GM21576 (cell line): Measurements from ENCODE around the gene KIF19.
"Not testable (repeated sequence)": the region's sequence is repeated elsewhere in the genome, so short reads cannot be mapped to it uniquely, and the experiment has no call there.

ENCODE experiments used
- ATAC-seq: cut with Tn5 transposase; IDR thresholded peaks from one replicate; pipeline ENCODE4 v1.9.1; 2021; ENCODE audit warnings: mild to moderate bottlenecking, moderate library complexity; ENCODE audit not compliant: unreplicated experiment

KIF19 gene, protein sequence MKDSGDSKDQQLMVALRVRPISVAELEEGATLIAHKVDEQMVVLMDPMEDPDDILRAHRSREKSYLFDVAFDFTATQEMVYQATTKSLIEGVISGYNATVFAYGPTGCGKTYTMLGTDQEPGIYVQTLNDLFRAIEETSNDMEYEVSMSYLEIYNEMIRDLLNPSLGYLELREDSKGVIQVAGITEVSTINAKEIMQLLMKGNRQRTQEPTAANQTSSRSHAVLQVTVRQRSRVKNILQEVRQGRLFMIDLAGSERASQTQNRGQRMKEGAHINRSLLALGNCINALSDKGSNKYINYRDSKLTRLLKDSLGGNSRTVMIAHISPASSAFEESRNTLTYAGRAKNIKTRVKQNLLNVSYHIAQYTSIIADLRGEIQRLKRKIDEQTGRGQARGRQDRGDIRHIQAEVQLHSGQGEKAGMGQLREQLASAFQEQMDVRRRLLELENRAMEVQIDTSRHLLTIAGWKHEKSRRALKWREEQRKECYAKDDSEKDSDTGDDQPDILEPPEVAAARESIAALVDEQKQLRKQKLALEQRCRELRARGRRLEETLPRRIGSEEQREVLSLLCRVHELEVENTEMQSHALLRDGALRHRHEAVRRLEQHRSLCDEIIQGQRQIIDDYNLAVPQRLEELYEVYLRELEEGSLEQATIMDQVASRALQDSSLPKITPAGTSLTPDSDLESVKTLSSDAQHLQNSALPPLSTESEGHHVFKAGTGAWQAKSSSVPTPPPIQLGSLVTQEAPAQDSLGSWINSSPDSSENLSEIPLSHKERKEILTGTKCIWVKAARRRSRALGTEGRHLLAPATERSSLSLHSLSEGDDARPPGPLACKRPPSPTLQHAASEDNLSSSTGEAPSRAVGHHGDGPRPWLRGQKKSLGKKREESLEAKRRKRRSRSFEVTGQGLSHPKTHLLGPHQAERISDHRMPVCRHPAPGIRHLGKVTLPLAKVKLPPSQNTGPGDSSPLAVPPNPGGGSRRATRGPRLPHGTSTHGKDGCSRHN

DNA sequence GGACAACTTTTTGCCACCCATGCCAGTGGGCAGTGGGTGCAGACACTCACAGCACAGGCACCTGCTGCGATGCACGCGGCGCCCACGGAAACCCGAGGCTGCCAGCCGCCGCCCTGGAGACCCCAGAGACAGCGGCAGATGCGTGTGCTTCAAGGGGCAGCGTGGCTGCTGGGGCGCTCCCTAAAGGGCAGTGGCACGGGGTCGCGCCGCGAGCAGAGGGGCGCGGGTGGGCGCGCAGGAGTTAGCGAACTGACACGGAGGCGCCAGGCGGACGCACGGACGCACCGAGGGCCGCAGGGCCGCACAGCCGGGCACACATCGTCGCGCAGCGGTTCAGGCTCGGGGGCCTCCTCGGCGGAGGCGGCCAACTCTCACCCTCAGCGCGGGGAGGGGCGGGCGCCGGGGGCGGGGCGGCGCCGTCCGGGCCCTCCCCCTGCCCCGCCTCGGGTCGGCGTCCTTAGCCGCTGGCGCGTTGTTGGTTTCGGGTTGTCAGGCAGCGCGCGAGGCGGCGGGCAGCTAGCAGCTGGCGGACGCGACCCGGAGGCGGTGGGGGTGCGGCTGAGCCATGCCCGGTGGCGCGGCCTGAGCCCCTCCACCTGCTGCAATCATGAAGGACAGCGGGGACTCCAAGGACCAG is at the start of gene KIF19:
TSS of gene KIF19 (plus strand) at position 484 of the 637 bp plus-strand sequence. CDS start at position 608, 124 bp downstream.
- ATAC-seq: no peak

DNA sequence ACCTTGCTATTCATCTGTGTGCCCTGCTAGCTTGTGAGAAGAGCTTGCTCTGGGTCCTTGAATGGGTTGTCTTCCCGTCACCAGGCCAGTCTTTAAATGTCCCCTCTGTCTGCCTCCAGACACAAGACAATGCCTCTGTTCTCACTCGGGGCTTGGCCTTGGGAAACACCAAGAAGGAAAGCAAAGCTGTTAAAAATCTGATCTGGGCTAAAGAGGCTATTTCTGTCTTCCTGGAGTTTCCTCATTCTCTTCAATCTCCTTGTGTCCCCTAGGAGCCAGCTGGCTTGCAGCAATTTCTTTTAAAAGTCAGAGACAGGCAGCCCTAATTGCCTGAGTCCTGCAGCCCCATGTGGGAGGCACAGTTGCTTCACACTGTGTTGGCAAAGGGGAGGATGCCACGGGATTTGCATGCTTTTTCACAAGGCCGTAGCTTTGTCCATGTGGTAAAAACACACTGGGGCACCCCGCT is 49.5 kb upstream of the KIF19 start:
- ATAC-seq: no peak

DNA sequence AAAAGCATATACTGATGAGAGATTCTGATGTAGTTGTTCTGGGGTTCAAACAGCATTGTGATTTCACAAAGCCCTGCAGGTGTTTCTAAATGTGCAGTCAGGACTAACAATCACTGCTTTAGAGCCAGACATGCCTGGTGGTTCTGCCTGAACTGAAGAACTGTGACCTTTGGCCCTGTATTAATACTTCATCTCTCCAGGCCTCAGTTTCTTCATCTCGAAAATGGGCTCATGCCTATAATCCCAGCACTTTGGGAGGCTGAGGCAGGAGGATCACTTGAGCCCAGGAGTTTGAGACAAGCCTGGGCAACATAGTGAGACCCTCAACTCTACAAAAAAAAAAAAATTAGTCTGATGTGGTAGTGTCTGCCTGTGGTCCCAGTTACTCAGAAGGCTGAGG is 48.1 kb upstream of the KIF19 start:
- ATAC-seq: no peak

DNA sequence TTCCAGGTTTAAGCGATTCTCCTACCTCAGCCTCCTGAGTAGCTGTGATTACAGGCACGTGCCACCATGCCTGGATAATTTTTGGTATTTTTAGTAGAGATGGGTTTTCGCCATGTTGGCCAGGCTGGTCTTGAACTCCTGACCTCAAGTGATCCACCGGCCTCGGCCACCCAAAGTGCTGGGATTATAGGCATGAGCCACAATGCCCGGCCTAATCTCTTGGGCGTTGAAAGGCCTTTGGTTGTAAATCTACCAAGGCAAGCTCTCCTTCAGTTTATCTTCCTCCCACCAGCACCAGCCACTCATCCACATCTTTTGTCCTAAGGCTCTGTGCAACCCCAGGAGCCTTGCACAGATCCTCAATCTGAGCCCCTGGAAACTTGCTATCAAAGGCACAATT is 46.4 kb upstream of the KIF19 start:
- not testable (repeated sequence) for ATAC-seq

DNA sequence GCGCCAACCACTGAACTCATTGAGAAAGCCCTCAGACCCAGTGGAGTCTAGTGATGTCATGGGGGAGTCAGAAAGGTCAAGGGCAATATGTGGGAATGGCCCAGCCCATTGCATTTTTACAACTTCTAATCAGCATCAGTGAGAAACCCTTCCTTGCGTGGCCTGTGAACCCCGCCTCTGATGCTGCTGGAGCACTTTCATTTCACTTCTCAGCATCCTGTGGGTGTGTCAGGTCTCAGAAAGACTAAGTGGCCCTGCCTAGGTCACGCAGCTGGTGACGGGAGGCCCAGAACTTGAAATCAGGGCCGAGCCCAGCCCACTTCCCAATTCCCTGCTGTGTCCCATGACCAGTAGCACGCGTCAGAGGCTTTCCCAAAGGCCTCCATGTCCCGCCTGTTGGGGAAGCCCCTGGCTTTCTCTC is 45.9 kb upstream of the KIF19 start:
- peak; percentile 68 for ATAC-seq

DNA sequence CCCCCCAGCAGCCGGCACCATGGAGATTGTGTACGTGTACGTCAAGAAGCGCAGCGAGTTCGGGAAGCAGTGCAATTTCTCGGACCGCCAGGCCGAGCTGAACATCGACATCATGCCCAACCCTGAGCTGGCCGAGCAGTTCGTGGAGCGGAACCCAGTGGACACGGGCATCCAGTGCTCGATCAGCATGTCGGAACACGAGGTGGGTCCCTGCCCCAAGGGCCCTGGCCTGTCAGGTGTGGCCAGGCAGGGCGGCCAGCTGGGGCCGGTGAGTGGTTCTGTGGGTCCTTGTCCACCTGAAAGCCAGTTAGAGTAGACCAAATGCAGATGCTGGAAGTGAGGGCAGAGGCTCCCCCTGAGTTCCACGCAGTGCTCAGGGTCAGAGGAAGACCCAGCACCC is 44.2 kb upstream of the KIF19 start:
- no peak for ATAC-seq

DNA sequence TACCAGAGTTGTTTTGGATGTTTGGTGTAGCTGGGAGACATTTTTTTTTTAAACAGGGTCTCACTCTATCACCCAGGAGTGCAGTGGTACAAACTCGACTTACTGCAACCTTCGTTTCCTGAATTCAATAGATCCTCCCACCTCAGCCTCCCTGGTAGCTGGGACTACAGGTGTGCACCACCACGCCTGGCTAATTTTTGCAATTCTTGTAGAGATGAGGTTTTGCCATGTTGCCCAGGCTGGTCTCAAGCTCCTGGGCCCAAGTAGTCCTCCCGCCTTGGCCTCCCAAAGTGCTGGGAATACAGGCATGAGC is 43.8 kb upstream of the KIF19 start:
- ATAC-seq: not testable (repeated sequence)

DNA sequence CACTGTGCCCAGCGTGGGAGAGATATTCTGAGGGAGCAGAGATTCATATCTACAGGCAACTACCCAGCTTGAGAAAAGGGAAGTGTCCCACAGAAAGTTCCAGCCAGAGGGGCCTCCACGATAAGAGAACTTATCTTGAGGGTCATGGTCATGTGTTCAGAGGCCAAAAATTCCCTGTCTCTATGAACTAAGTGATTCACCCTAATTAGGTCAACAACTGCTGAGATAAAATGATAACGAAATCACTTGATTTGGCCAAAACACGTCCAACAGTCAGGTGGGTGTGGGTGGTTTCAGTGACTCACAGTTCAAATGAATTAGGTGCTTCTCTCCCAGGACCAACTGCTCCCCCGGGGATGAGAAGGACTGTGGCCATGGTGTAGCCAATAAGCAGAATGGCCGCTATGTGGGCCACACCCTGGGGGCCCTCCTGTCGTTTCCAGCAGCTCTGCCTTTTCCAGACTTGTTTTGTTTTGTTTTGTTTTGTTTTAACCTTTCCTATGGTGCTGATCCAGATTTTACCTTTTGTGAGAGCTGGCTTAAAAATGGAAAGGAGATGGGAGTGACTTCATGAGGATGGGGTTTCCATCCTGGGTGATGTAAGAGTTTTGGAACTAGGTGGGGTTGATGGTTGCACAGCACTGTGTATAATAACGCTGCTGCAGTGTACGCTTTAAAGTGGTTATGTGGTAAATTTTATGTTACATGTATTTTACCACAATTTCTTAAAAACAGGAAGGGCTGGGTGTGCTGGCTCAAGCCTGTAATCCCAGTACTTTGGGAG is 43.2 kb upstream of the KIF19 start:
- ATAC-seq: no peak

DNA sequence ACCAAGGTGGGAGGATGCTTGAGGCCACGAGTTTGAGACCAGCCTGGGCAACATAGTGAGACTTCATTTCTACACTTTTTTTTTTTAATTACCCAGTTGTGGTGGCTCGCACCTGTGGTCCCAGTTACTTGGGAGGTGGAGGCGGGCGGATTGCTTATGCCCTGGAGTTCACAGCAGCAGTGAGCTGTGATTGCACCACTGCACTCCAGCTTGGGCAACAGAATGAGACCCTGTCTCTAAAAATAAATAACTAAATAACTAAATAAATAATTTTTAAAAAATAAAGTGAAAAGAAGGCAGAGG is 42.7 kb upstream of the KIF19 start:
- ATAC-seq: no peak

DNA sequence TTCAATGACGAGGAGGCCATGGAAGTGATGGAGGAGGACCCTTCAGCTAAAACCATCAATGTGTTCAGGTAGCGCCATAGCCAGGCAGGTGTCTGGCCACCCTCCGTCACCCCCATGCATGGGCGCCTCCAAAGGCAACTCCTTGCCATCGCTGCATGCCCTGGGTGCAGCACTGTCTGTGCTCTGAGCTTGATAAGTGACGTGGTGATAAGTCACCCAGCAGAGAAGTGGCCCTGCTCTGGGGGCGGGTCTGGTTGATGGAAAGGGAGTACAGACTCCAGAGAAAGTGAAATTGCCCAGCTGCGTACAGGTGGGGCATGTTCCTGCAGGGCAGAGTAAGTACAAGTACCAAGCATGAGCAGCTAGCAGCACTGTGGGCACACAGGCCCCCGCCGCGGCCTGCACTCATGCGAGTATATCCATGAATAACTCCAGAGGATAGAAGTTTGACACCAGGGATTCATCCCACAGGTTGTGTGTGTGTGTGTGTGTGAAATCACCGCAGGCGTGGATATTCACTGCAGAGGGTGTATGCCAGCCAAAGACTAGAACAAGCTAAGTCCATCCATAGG is 38.9 kb upstream of the KIF19 start:
- no peak for ATAC-seq

DNA sequence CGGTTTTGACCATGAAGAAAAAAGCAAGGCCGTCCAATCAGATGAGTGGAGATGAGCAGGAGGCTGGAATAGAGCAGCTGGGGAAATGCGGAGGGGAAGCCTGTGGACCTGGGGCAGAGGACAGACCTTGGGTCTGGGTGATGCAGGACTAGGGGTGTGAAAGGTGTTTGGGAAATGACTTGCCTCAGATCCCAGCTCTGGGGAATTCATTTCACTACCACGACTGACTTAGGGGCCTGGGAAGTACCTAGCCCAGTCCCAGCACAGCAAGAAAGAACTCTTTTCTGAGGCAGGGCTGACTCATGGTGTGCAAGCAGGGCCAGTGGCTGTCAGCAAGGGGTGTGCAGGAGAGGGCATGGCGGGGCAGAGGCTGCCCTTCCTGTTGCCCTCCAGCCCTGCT is 37.2 kb upstream of the KIF19 start:
- ATAC-seq: no peak

DNA sequence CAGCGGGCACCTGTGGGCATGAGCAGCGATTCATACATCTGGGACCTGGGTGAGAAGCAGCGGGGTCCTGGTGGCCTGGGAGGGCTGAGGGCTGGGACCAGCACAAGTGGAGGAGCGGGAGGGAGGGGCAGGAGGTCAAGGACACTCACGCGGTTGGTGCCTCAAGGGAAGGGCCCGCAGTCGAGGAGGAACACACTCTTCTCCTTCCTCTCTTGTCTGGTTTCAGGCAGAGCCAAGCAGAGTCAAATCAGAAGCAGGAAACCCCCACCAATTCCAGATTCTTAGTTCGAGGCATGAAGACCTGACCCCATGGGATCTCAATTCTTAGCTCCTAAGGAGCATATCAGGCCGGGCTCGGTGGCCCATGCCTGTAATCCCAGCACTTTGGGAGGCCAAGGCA is 36.3 kb upstream of the KIF19 start:
- no peak for ATAC-seq

DNA sequence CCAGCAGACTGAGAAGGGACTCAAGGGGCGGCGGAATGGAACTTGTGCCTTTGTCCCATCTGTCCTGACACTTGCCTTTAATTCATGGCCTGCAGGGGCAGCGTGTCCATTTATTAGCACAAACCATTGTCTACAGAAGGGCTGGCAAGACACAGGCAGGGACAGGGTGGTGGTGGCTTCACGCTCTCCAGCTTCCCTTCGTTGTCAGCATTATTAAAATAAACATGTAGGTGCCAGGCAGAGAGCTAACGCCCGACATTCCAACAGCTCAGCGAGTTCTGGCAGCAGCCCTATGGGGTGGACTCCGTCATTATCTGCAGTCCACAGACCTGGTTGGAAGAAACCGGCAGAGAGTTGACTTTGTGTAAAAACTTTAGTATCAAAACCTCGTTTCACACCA is 35.7 kb upstream of the KIF19 start:
- ATAC-seq: no peak

DNA sequence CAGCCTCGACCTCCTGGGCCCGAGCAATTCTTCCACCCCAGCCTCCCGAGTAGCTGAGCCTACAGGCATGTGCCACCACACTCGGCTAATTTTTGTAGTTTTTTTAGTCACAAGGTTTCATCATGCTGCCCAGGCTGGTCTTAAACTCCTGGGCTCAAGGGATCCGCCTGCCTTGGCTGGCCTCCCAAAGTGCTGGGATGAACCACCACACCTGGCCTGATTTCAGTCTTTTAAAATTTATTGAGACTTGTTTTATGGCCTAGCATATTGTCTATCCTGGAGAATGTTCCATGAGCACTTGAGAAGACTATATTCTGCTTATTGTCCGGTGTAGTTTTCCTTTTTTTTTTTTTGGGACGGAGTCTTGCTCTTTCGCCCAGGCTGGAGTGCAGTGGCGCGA is 33.5 kb upstream of the KIF19 start:
- ATAC-seq: no peak

DNA sequence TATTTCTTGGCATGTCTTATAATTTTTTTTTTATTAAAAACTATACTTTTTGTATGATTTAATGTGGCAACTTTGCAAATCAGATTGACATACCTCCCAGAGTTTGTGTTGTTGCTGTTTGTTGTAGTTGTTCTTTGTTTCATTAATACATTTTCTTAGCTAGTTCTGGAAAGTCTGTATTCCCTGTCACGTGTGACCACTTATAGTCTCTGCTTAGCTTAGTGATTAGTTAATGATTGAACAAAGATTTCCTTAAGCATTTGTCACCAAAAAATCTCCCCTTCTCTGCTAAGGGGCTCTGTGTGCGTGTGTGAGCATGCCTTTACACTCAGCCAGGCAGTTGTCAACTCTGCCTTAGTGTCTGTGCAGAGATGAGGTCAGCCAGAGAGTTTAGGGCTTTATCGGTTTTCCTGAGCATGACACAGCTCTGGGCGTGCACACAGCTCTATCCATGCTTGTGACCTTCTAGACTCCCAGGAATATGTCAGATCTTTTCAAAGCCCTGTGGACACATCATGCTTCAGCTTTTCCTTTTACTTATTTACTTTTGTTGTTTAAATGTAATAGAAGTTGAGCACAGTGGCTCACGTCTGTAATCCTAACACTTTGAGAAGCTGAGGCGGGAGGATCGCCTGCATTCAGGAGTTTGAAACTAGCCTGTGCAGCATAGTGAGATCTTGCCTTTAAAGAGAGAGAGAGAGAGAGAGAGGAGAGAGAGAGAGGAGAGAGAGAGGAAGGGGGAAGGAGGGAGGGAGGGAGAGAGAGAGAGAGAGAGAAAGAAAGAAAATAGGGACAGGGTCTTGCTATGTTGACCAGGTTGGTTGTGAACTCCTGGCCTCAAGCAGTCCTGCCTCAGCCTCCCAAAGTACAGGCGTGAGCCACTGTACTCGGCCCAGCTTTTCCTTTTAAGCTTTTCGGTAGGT is 30.1 kb upstream of the KIF19 start:
- no peak for ATAC-seq

DNA sequence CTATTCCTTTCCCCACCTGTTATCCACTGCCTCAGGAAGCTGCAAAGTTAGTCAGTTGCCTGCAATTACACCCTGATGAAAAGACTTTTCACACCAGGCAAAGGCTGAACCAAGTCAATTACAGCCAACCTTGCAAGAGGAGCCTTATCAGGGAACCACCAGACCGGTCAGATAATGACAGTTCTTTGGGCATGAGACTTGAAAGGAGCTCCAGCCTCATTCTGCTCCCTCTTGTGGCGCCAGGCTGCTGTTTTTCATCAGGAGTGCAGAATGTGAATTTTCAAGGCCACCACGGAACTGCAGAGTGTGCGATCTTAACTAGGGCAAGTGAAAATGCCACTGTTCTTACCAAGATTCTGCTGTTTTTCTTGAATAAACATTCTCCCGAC is 29.5 kb upstream of the KIF19 start:
- no peak for ATAC-seq

DNA sequence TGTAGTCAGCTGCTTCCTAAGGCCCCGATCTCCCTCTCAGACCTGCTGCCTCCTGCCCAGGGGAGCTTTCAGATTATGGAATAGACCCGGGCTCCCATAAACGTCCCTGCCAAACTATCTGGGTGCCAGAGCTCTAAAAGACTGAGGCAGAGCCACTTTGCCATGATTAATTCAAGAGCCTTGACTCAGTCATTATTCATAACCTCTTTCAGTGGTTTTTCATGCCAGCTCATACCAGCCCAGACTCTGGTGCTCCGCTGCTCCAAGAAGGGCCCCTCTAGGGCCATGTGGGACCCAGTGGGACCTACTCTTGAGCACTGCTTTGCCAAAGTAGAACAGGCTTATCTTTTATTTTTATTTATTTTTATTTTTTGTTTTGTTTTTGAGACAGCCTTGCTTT is 28.1 kb upstream of the KIF19 start:
- ATAC-seq: no peak

DNA sequence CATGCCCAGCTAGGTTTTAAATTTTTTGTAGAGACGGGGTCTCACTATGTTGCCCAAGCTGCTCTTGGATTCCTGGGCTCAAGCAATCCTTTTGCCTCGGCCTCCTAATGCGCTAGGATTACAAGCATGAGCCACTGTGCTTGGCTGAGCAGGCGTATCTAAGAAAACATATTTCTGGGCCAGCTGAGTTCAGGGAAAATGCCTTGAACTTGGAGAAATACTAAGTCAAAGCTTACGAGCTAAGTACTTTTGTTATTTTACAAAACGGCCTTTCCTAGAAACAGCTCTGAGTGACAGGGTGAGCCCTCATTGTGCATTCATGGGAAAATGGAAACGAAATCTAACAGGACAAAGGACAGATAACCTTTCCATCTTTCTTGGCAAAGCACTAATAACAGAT is 27.2 kb upstream of the KIF19 start:
- ATAC-seq: no peak

DNA sequence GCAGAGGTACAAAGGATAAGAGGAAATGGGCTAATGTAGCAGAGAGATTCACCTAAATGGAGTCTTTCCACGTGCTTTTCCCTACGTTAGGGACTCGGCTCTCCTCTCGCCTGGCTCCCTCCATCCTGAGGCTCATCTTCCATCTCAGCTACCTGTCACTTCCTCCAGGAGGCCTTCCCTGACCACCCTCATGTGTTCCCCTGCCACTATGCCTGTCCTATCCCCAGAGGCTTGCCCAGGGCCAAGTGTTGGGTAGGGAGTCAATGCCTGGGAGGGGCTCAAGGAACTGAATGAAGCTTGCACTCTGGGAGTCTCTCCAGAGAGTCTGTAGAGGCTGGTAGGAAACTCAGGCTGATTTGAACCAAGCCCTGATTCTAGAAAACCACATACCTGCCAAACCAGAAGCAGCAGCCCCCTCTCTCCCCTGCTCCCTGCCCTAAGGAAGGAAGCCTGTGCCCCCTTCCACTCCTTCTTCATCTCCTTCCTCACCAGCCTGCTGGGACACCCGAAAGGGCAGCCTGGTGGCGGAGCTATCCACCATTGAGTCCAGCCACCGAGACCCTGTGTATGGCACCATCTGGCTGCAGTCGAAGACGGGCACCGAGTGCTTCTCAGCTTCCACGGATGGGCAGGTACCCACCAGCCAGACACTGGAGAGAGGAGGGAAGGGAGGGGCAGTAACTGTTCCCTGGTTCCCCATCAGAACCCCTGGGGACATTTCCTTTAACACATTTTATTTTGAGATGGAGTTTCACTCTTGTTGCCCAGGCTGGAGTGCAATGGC is 26.6 kb upstream of the KIF19 start:
- ATAC-seq: no peak
